ENCODE measurements around the gene IRAG1.

Gene IRAG1

GRCh38 chr11:10646005-10646404, 47.5 kb downstream of the IRAG1 start:
- DNase-seq (ENCODE audit: low read depth): no peak

- DNase-seq (ENCODE audit: low read depth): no peak
Observed at GRCh38 chr11:10645212-10645795, 48.3 kb downstream of the IRAG1 start.
